Gastrocnemius medialis (tissue), 4 donors: ENCODE measurements around the gene SEPTIN5. TPM values are rescaled to one million over a fixed set of nuclear protein-coding genes. Genes with fewer than 3 reads are reported as not detected.

ENCODE experiments used
- ATAC-seq, 2 donors: fragments of 150-250 bp; one replicate each; pipeline ENCODE4 v1.9.1; 2016
- DNase-seq, 2 donors: peaks; one replicate each; pipeline ENCODE4 v3.0.0-alpha.2; 2019
- H3K27ac ChIP-seq, 4 donors: fragments of 200-600 bp; sonication (generic); 1 replicate in 1 of 4; 2 replicates in 3 of 4; pipeline ENCODE4 v1.5.1; 2016 to 2018; ENCODE audit warnings: mild to moderate bottlenecking in 2 of 4, moderate library complexity in 1 of 4
- H3K27me3 ChIP-seq, 3 donors: fragments of 200-600 bp; sonication (generic) in 2 of 3; 1 replicate in 1 of 3; 2 replicates in 2 of 3; pipeline versions ENCODE4 v1.5.1 to v1.6.0; 2016 to 2019; ENCODE audit warnings: mild to moderate bottlenecking in 1 of 3, moderate library complexity in 1 of 3
- H3K36me3 ChIP-seq, 2 donors: fragments of 200-600 bp; sonication (generic) in 1 of 2; one replicate each; pipeline ENCODE4 v1.5.1; 2017 to 2018
- H3K4me1 ChIP-seq, 2 donors: fragments of 200-600 bp; sonication (generic) in 1 of 2; one replicate each; pipeline ENCODE4 v1.5.1; 2016 to 2017; ENCODE audit warnings: mild to moderate bottlenecking in 2 of 2
- H3K4me3 ChIP-seq, 4 donors: fragments of 200-600 bp; sonication (generic) in 3 of 4; 1 replicate in 1 of 4; 2 replicates in 3 of 4; pipeline ENCODE4 v1.5.1; 2016 to 2019; ENCODE audit warnings: mild to moderate bottlenecking in 2 of 4
- H3K9me3 ChIP-seq, 3 donors: fragments of 200-600 bp; sonication (generic) in 2 of 3; 1 replicate in 1 of 3; 2 replicates in 2 of 3; pipeline ENCODE4 v1.5.1; 2016 to 2019
- POLR2A ChIP-seq, 2 donors: fragments of 450-650 bp; IDR thresholded peaks; one replicate each; pipeline ENCODE4 v1.6.1; 2017; ENCODE audit warnings: antibody characterized with exemption in 2 of 2, mild to moderate bottlenecking in 2 of 2, moderate library complexity in 2 of 2
- in situ Hi-C, 4 donors: fragments of 200-750 bp; cut with MboI; loops; one replicate each; pipeline versions ENCODE4 v1.15.0 to v1.8.0; 2017; ENCODE audit warnings: low sequenced_read_pairs in 4 of 4
- intact Hi-C: fragments of 100-400 bp; cut with DNase I; formaldehyde crosslinking; loops from one replicate; pipeline ENCODE4 v1.15.1; 2023; ENCODE audit warnings: low total_unique reads
- total RNA-seq, 4 donors: library from RNA; depleted of rRNA; stranded (reverse); fragments of >200 nt; gene quantifications; one replicate each; pipeline versions ENCODE4 v1.1.0 to v1.2.3, GENCODE V29; 2016
- TF ChIP-seq, protein P1 (sequence below), 5 experiments: fragments of 450-650 bp in 3 of 5; fragments of 200-600 bp in 2 of 5; sonication (generic) in 2 of 5; IDR thresholded peaks in 4 of 5; conservative IDR thresholded peaks in 1 of 5; 1 replicate in 4 of 5; 2 replicates in 1 of 5; pipeline ENCODE4 v1.5.1; 2016 to 2019; ENCODE audit warnings: antibody characterized with exemption in 5 of 5, mild to moderate bottlenecking in 3 of 5, moderate library complexity in 3 of 5

Gene SEPTIN5
- total RNA-seq, 4 donors from 2014 or later = 5.0 to 15.9 (median 10.2) TPM

DNA sequence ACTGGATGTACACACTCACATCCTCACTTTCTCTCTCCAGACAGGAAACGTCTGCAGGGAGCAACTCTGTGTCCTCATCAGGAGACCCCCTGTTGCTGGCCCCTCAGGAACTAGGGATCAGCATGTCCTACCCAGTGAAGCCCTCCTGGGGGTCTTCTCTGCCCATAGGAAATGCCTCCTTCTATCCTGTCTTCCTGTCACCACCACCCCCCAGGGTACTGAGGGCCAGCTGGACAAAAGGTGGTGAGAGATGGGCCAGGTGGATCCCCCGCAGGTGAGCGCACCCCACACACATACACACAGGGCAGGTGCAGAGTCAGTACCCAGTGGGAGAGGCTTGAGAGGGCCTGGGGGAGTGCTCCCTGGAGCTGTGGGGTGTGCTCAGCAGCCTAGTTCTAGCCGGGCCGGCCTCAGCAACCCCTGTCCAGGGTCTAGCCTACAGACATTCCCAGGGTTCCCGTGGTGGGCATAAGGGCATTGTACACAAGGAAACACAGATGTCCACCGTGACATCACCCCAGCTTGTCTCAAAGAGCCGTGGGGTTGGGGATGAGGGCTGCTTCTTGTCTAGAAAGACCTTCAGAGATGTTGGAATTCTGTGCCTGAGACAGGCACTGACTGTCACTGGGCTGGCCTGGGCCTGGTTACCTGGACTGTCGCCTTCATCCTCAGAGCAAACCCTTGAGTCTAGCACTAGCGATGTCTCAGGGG is 18.3 kb downstream of the SEPTIN5 start:
- TF ChIP-seq, protein P1, sequence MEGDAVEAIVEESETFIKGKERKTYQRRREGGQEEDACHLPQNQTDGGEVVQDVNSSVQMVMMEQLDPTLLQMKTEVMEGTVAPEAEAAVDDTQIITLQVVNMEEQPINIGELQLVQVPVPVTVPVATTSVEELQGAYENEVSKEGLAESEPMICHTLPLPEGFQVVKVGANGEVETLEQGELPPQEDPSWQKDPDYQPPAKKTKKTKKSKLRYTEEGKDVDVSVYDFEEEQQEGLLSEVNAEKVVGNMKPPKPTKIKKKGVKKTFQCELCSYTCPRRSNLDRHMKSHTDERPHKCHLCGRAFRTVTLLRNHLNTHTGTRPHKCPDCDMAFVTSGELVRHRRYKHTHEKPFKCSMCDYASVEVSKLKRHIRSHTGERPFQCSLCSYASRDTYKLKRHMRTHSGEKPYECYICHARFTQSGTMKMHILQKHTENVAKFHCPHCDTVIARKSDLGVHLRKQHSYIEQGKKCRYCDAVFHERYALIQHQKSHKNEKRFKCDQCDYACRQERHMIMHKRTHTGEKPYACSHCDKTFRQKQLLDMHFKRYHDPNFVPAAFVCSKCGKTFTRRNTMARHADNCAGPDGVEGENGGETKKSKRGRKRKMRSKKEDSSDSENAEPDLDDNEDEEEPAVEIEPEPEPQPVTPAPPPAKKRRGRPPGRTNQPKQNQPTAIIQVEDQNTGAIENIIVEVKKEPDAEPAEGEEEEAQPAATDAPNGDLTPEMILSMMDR (IDR thresholded peaks at IDR 0.05 in 4 of 5, conservative IDR thresholded peaks at IDR 0.05 in 1 of 5) = no peak
- TF ChIP-seq POLR2A (IDR thresholded peaks at IDR 0.05) = no peak
- in situ Hi-C loops (loop anchor here in 2 of 4 donors (5.0 kb wide), 3 partner anchors 35 to 180 kb away; no protein-coding TSS in a partner anchor), intact Hi-C loops (loop anchor here (5.0 kb wide), 1 partner anchor 120 kb away; the partner anchor contains the start of genes GNB1L and RTL10)
- H3K4me1 ChIP-seq = no peaks in the 10 kb centered on the region
- no peaks in the 10 kb centered on the region for H3K27me3 ChIP-seq
- DNase-seq (no peak), ATAC-seq (no peak)
- H3K9me3 ChIP-seq = no peaks in the 10 kb centered on the region
- H3K4me3 ChIP-seq = no peak overlapping the region
- H3K27ac ChIP-seq = no peak overlapping the region
- no peaks in the 10 kb centered on the region for H3K36me3 ChIP-seq

DNA sequence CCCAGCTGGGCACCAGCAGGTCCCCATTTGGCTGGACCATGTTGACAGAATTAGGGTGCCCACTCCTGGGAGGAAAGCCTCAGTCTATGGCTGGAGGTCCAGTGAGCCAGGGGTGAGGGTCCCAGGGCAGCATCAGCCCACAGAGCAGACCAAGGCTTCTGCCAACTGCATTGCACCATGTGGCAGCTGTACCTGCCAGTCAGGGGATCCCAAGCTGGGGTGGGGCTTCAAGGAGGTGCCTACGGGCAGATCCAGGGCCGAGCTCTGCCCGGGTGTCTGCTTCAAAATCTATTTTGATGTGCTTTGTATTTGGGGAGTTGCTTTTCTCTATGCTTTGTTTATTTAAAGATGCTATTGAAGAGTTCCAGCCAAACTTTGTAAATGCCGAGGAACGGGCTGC is 19.5 kb downstream of the SEPTIN5 start:
- in situ Hi-C loops = loop anchor here in 2 of 4 donors (5.0 kb wide), 3 partner anchors 34 to 179 kb away; no protein-coding TSS in a partner anchor
- ATAC-seq (no peak), DNase-seq (no peak)
- TF ChIP-seq, protein P1 (IDR thresholded peaks at IDR 0.05 in 4 of 5, conservative IDR thresholded peaks at IDR 0.05 in 1 of 5) = no peak
- no peak for TF ChIP-seq POLR2A (IDR thresholded peaks at IDR 0.05)
- Histone ChIP-seq H3K27me3 (no peaks in the 10 kb centered on the region), H3K27ac (no peak overlapping the region), H3K4me1 (no peaks in the 10 kb centered on the region), H3K4me3 (no peak overlapping the region), H3K9me3 (no peaks in the 10 kb centered on the region), H3K36me3 (no peaks in the 10 kb centered on the region)
- intact Hi-C loops = loop anchor here (5.0 kb wide), 1 partner anchor 119 kb away; the partner anchor contains the start of genes GNB1L and RTL10

DNA sequence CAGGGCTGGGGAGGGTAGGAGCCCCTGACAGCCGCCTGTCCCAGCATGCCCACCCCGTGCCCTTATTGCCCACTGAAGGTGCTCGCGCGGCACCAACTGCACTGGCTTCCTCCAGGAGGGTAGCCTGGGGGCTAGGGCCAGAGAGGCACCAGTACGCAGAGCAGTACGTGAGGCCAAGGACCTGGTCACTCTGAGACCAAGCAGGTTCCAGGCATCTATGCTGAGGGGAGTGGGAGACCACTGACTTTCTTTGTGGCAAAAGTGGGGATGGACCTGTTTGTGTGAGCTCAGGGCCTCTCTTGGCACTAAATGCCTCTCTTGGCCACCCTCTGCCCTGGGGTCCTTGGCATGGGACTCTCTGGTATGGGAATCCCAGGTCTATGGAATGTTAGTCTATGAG is 19.9 kb downstream of the SEPTIN5 start:
- H3K36me3 ChIP-seq = no peaks in the 10 kb centered on the region
- DNase-seq (no peak), ATAC-seq (no peak)
- H3K27ac ChIP-seq = no peak overlapping the region
- in situ Hi-C loops (loop anchor here in 2 of 4 donors (5.0 kb wide), 3 partner anchors 33 to 178 kb away; no protein-coding TSS in a partner anchor), intact Hi-C loops (loop anchor here (5.0 kb wide), 1 partner anchor 118 kb away; the partner anchor contains the start of genes GNB1L and RTL10)
- H3K27me3 ChIP-seq = no peaks in the 10 kb centered on the region
- no peak overlapping the region for H3K4me3 ChIP-seq
- TF ChIP-seq, protein P1 (IDR thresholded peaks at IDR 0.05 in 4 of 5, conservative IDR thresholded peaks at IDR 0.05 in 1 of 5) = no peak
- TF ChIP-seq POLR2A (IDR thresholded peaks at IDR 0.05) = no peak
- H3K9me3 ChIP-seq = no peaks in the 10 kb centered on the region
- H3K4me1 ChIP-seq = no peaks in the 10 kb centered on the region

DNA sequence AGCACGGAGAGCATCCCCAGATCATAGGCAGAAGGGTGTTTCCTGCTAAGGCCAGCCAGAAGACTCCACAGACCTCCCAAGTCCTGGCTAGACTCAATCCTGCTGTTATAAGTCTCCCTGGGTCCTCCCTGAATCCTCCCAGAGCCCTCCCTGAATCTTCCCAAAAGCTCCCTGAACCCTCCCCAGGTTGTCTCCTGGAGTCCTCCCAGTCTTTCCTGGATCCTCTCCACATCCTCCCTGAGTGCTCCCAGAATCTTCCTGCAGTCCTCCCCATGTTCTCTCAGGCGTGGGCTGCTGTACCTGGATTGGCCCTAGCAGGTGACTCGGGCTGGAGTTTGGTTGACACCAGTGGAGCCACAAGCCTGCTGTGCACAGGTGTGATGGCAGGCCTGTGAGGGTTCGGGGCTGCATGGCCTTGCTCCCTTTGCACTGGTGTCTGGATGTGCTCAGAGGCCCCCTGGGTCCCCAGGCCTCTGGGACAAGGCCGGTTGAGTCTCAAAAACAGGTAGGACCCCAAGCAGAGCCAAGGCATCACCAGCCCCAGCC is 20.6 kb downstream of the SEPTIN5 start:
- Histone ChIP-seq H3K4me3 (no peak overlapping the region), H3K4me1 (no peaks in the 10 kb centered on the region), H3K9me3 (no peaks in the 10 kb centered on the region), H3K36me3 (no peaks in the 10 kb centered on the region), H3K27me3 (no peaks in the 10 kb centered on the region), H3K27ac (no peak overlapping the region)
- ATAC-seq (no peak), DNase-seq (no peak)
- in situ Hi-C loops = loop anchor here in 2 of 4 donors (5.0 kb wide), 3 partner anchors 32 to 177 kb away; no protein-coding TSS in a partner anchor
- intact Hi-C loops = loop anchor here (5.0 kb wide), 1 partner anchor 117 kb away; the partner anchor contains the start of genes GNB1L and RTL10
- TF ChIP-seq, protein P1 (IDR thresholded peaks at IDR 0.05 in 4 of 5, conservative IDR thresholded peaks at IDR 0.05 in 1 of 5) = no peak
- no peak for TF ChIP-seq POLR2A (IDR thresholded peaks at IDR 0.05)
